HL-60 (cell line): ENCODE results near the gene GRK5.

Source experiments
- DNase-seq, 2 experiments: peaks; one replicate each; pipeline ENCODE4 v3.0.0-alpha.2; 2010 to 2020; ENCODE audit warnings: low read depth in 1 of 2, low spot score in 1 of 2
- H3K27ac ChIP-seq: fragments of 250-450 bp; sonication (Bioruptor Pico); replicated peaks from 2 replicates; pipeline ENCODE4 v1.5.1; 2020; ENCODE audit warnings: mild to moderate bottlenecking, moderate library complexity
- H3K27me3 ChIP-seq: fragments of 250-450 bp; sonication (Bioruptor Pico); 2 replicates; pipeline ENCODE4 v1.5.1; 2021; ENCODE audit warnings: mild to moderate bottlenecking, moderate library complexity; ENCODE audit not compliant: insufficient read depth, poor library complexity, severe bottlenecking
- H3K4me3 ChIP-seq: replicated peaks from 2 replicates; pipeline ENCODE4 v1.5.1; 2011; ENCODE audit warnings: mild to moderate bottlenecking, control low read depth, low read length; ENCODE audit not compliant: insufficient read depth
- CTCF ChIP-seq: IDR thresholded peaks from one replicate; pipeline ENCODE4 v1.5.1; 2011; ENCODE audit warnings: low read length, control low read depth, inconsistent platforms; ENCODE audit not compliant: insufficient read depth
- GABPA ChIP-seq: IDR thresholded peaks from 2 replicates; pipeline ENCODE4 v1.6.1; 2012; ENCODE audit warnings: low read depth
- POLR2AphosphoS5 ChIP-seq: IDR thresholded peaks from 2 replicates; pipeline ENCODE4 v1.6.1; 2012; ENCODE audit warnings: low read depth
- REST ChIP-seq: IDR thresholded peaks from 2 replicates; pipeline ENCODE4 v1.6.1; 2012; ENCODE audit warnings: low read depth; ENCODE audit not compliant: insufficient replicate concordance
- SPI1 ChIP-seq: IDR thresholded peaks from 2 replicates; pipeline ENCODE4 v1.6.1; 2012; ENCODE audit warnings: low read depth, mild to moderate bottlenecking, borderline replicate concordance

GRK5 gene

GRCh38 chr10:119419931-119420330 is 212.6 kb downstream of the GRK5 start:
- H3K27ac ChIP-seq: no peak overlapping the region
- H3K27me3 ChIP-seq: no peaks in the 10 kb centered on the region
- TF ChIP-seq REST: no peak
- no peak for TF ChIP-seq CTCF
- TF ChIP-seq POLR2AphosphoS5: no peak
- no peak for TF ChIP-seq SPI1
- TF ChIP-seq GABPA: no peak
- DNase-seq: no peak
- H3K4me3 ChIP-seq: no peak overlapping the region

GRCh38 chr10:119420950-119421875 is 213.8 kb downstream of the GRK5 start:
- H3K27ac ChIP-seq: no peak overlapping the region
- no peak for DNase-seq
- TF ChIP-seq REST (no peak), POLR2AphosphoS5 (no peak), CTCF (no peak), GABPA (no peak), SPI1 (no peak)
- H3K27me3 ChIP-seq: no peaks in the 10 kb centered on the region
- H3K4me3 ChIP-seq: no peak overlapping the region

- no peak for DNase-seq
- no peak overlapping the region for H3K4me3 ChIP-seq
- H3K27me3 ChIP-seq: no peaks in the 10 kb centered on the region
- TF ChIP-seq GABPA (no peak), POLR2AphosphoS5 (no peak), SPI1 (no peak), REST (no peak), CTCF (no peak)
- no peak overlapping the region for H3K27ac ChIP-seq
Observed at GRCh38 chr10:119421891-119422681, 214.7 kb downstream of the GRK5 start.
